Measurements from ENCODE around the gene HOXB5. TPM values are rescaled to one million over a fixed set of nuclear protein-coding genes. Genes with fewer than 3 reads are reported as not detected.

HOXB5 gene
- total and polyA plus RNA-seq, 2 of the 4 experiments (the other 2 are of a cell fraction) = 0.54 to 18.0 TPM

- no peaks in the 10 kb centered on the region for H3K9me1 ChIP-seq (ENCODE audit: insufficient read depth, low read length)
- H4K8ac ChIP-seq (ENCODE audit: low read depth in 2 of 2, low read length in 2 of 2) = no peak overlapping the region
- no TSS peak for BruUV-seq (replicated peaks)
- H3K4ac ChIP-seq (ENCODE audit: low read depth, low read length) = no peak overlapping the region
- intact Hi-C loops (cut with micrococcal nuclease) (no loop called here), in situ Hi-C loops (cut with MboI; ENCODE audit: low sequenced_read_pairs) (loop anchor here (10.0 kb wide), 1 partner anchor 464 kb away; no protein-coding TSS in a partner anchor), dilution Hi-C loops (cut with HindIII; ENCODE audit: low sequenced_read_pairs, unreplicated experiment) (no loop called here)
- TF ChIP-seq ELK1 (IDR thresholded peaks at IDR 0.05; ENCODE audit: borderline replicate concordance, low read depth, low read length) (no peak), MAFK (IDR thresholded peaks at IDR 0.05; ENCODE audit: low read depth, low read length) (no peak), POLR2A (IDR thresholded peaks at IDR 0.05; ENCODE audit: low read depth, low read length) (no peak), CTCF (conservative IDR thresholded peaks at IDR 0.05; ENCODE audit: low read depth, low read length) (no peak), CEBPB (IDR thresholded peaks at IDR 0.05; ENCODE audit: low read depth, low read length) (no peak), USF2 (IDR thresholded peaks at IDR 0.05; ENCODE audit: low read depth, low read length) (no peak), SMC3 (IDR thresholded peaks at IDR 0.05; ENCODE audit: low read depth, low read length) (no peak), MXI1 (IDR thresholded peaks at IDR 0.05; ENCODE audit: borderline replicate concordance, low read depth, low read length) (no peak), FOS (IDR thresholded peaks at IDR 0.05; ENCODE audit: low read depth, low read length) (no peak), RFX5 (IDR thresholded peaks at IDR 0.05; ENCODE audit: low read depth, low read length) (no peak), MAZ (IDR thresholded peaks at IDR 0.05; ENCODE audit: borderline replicate concordance, low read depth, low read length) (no peak)
- H3K79me1 ChIP-seq (ENCODE audit: low read depth in 1 of 2, low read length in 2 of 2) = no peaks in the 10 kb centered on the region
- H3K27ac ChIP-seq (ENCODE audit: insufficient read depth, low read length) = no peak overlapping the region
- no peak overlapping the region for H3K23ac ChIP-seq (ENCODE audit: low read depth, low read length)
- DNase-seq = no peak
- H2BK15ac ChIP-seq (ENCODE audit: low read depth, low read length) = no peak overlapping the region
- no peaks in the 10 kb centered on the region for H3K36me3 ChIP-seq (ENCODE audit: control insufficient read depth, insufficient read depth, low read length)
- peaks cover 34% of the 10 kb centered on the region for H3K9me3 ChIP-seq (ENCODE audit: control insufficient read depth, insufficient read depth, low read length)
- peaks cover 12% of the 10 kb centered on the region; the same call in 1 of the 2 replicates for H4K20me1 ChIP-seq (ENCODE audit: insufficient read depth, low read length)
- ChIA-PET CTCF (no interaction called here), POLR2A (ENCODE audit: unreplicated experiment) (no interaction called here)
- no peak overlapping the region for H3K14ac ChIP-seq (replicated peaks; ENCODE audit: low read depth, low read length)
- no peak overlapping the region for H2BK5ac ChIP-seq (ENCODE audit: low read depth, low read length, poor library complexity, severe bottlenecking)
- no peak overlapping the region for H3K56ac ChIP-seq (ENCODE audit: extremely low read depth, insufficient read depth, low read length)
- no peak overlapping the region for H2AK5ac ChIP-seq (ENCODE audit: low read depth, low read length)
- no peaks in the 10 kb centered on the region; the same call in 1 of the 2 replicates for H3K4me1 ChIP-seq (ENCODE audit: control insufficient read depth, insufficient read depth, low read length)
- H2BK20ac ChIP-seq (ENCODE audit: low read depth, low read length) = no peak overlapping the region
- no peak overlapping the region for H3K9ac ChIP-seq (ENCODE audit: low read depth, low read length)
- no peak for ATAC-seq (ENCODE audit: low read depth)
- H2AK9ac ChIP-seq (replicated peaks; ENCODE audit: low read depth, low read length, poor library complexity) = no peak overlapping the region
- no peak overlapping the region for H4K5ac ChIP-seq (ENCODE audit: low read depth, low read length)
- WGBS, 2 experiments (ENCODE audit: extremely low coverage in 2 of 2, insufficient read length in 1 of 2) = 20% methylated on average over 1 of the region's 5 CpGs; no CpG with 5 or more reads in 1 of the 2 experiments
- H3K4me3 ChIP-seq (ENCODE audit: insufficient read depth, low read depth, low read length) = no peak overlapping the region
- peaks cover 98% of the 10 kb centered on the region for H3K27me3 ChIP-seq (ENCODE audit: control insufficient read depth, insufficient read depth, low read length)
- H2AFZ ChIP-seq (replicated peaks; ENCODE audit: low read length, poor library complexity) = no peak overlapping the region
- no peak overlapping the region for H2BK120ac ChIP-seq (ENCODE audit: low read depth, low read length)
- H4K91ac ChIP-seq (ENCODE audit: insufficient read depth, low read depth, low read length) = no peak overlapping the region
- H3K4me2 ChIP-seq (ENCODE audit: low read depth, low read length) = no peak overlapping the region
- no peak overlapping the region for H3K18ac ChIP-seq (ENCODE audit: low read depth, low read length)
Observed at GRCh38 chr17:48628649-48629410, 35.3 kb upstream of the HOXB5 start.
